GM12878 (cell line): ENCODE data around the gene FGGY. TPM values are rescaled to one million over a fixed set of nuclear protein-coding genes. Genes with fewer than 3 reads are reported as not detected.

Experiments used
- ATAC-seq: fragments of 200-7000 bp; cut with Tn5 transposase; 3 replicates; pipeline ENCODE4 v1.9.1; 2020; ENCODE audit warnings: mild to moderate bottlenecking, moderate library complexity
- BruUV-seq: library from RNA; stranded (reverse); fragments of 400-500 nt; replicated peaks from 2 replicates; lab custom pipeline; 2021; lab: Mats Ljungman, UMichigan
- CTCF ChIA-PET: fragments of 300-600 bp; sonication (Branson Sonifier 250); formaldehyde crosslinking; extraction: SDS; loops from one replicate; lab custom pipeline; 2021; ENCODE audit warnings: inconsistent platforms; lab: Yijun Ruan, JAX
- POLR2A ChIA-PET: fragments of 350-600 bp; formaldehyde crosslinking; extraction: SDS; loops from one replicate; lab custom pipeline; 2021; ENCODE audit warnings: inconsistent platforms; lab: Charles Lee
- RAD21 ChIA-PET: fragments of 300-600 bp; sonication (Branson Sonifier 250); formaldehyde crosslinking; loops from one replicate; lab custom pipeline; 2023; ENCODE audit warnings: antibody characterized with exemption; ENCODE audit not compliant: unreplicated experiment; lab: Charles Lee
- SMC1A ChIA-PET: fragments of 300-600 bp; sonication (Branson Sonifier 250); formaldehyde crosslinking; loops from one replicate; lab custom pipeline; 2023; ENCODE audit not compliant: unreplicated experiment, uncharacterized antibody; lab: Charles Lee
- DNase-seq: peaks from one replicate; pipeline ENCODE4 v3.0.0-alpha.2; 2011; ENCODE audit warnings: low read depth, low spot score
- FAIRE-seq: peaks from 3 replicates; lab custom pipeline; 2011; peaks lifted over from hg19 to GRCh38; lab: Jason Lieb, UNC
- H2AFZ ChIP-seq: 2 replicates; pipeline ENCODE4 v1.6.0; 2011; ENCODE audit warnings: low read depth, low read length, control low read depth; ENCODE audit not compliant: control insufficient read depth
- H3K27ac ChIP-seq: 2 replicates; pipeline ENCODE4 v1.5.1; 2011; ENCODE audit warnings: control low read depth; ENCODE audit not compliant: control insufficient read depth, insufficient read depth
- H3K27me3 ChIP-seq, 2 experiments: replicated peaks in 1 of 2; 2 replicates each; pipeline versions ENCODE4 v1.6.0 to v1.6.1; 2011; ENCODE audit warnings: low read length in 1 of 2; ENCODE audit not compliant: control insufficient read depth in 2 of 2, insufficient read depth in 2 of 2
- H3K36me3 ChIP-seq, 2 experiments: 2 replicates each; pipeline ENCODE4 v1.5.1; 2011; ENCODE audit warnings: low read length in 1 of 2; ENCODE audit not compliant: control insufficient read depth in 2 of 2, insufficient read depth in 2 of 2
- H3K4me1 ChIP-seq: 2 replicates; pipeline ENCODE4 v1.6.1; 2011; ENCODE audit warnings: mild to moderate bottlenecking, low read length, moderate library complexity, mixed read lengths; ENCODE audit not compliant: control insufficient read depth, insufficient read depth
- H3K4me2 ChIP-seq: 2 replicates; pipeline ENCODE4 v1.6.0; 2011; ENCODE audit warnings: control low read depth; ENCODE audit not compliant: control insufficient read depth, insufficient read depth
- H3K4me3 ChIP-seq: fragments of 200-600 bp; sonication (generic); 2 replicates; pipeline ENCODE4 v1.5.1; 2016
- H3K79me2 ChIP-seq: 2 replicates; pipeline ENCODE4 v1.6.0; 2011; ENCODE audit warnings: low read length; ENCODE audit not compliant: control insufficient read depth, insufficient read depth
- H3K9ac ChIP-seq: 2 replicates; pipeline ENCODE4 v1.8.0; 2011; ENCODE audit warnings: low read length, control low read depth, mixed read lengths; ENCODE audit not compliant: control insufficient read depth, insufficient read depth
- H3K9me3 ChIP-seq: replicated peaks from 3 replicates; pipeline ENCODE4 v1.5.1; 2011; ENCODE audit warnings: mild to moderate bottlenecking, low read length; ENCODE audit not compliant: control insufficient read depth, insufficient read depth
- H4K20me1 ChIP-seq: 2 replicates; pipeline ENCODE4 v1.6.0; 2011; ENCODE audit not compliant: control insufficient read depth, insufficient read depth
- ATF3 ChIP-seq: IDR thresholded peaks from 2 replicates; pipeline ENCODE4 v1.6.1; 2011; ENCODE audit warnings: low read depth, mild to moderate bottlenecking, low read length, moderate library complexity, borderline replicate concordance; ENCODE audit errors: extremely low read depth
- BMI1 ChIP-seq: fragments of 450-650 bp; IDR thresholded peaks from 2 replicates; pipeline ENCODE4 v1.6.1; 2016; ENCODE audit warnings: mild to moderate bottlenecking, moderate library complexity, borderline replicate concordance
- BRCA1 ChIP-seq: IDR thresholded peaks from 2 replicates; pipeline ENCODE4 v1.6.1; 2011; ENCODE audit warnings: low read depth, low read length, improper control_type of control experiment
- FOS ChIP-seq: IDR thresholded peaks from 3 replicates; pipeline ENCODE4 v1.6.1; 2011; ENCODE audit warnings: borderline replicate concordance; ENCODE audit not compliant: insufficient read length; ENCODE audit errors: extremely low read depth
- GABPA ChIP-seq: IDR thresholded peaks from 2 replicates; pipeline ENCODE4 v1.6.1; 2014; ENCODE audit warnings: antibody characterized with exemption, low read depth, mild to moderate bottlenecking, inconsistent platforms
- HDAC2 ChIP-seq: fragments of 200-600 bp; sonication (generic); IDR thresholded peaks from 2 replicates; pipeline ENCODE4 v1.6.1; 2017
- JUND ChIP-seq: IDR thresholded peaks from 2 replicates; pipeline ENCODE4 v1.6.1; 2012; ENCODE audit warnings: low read depth, mild to moderate bottlenecking, low read length, improper control_type of control experiment, moderate library complexity
- MYC ChIP-seq: IDR thresholded peaks from 2 replicates; pipeline ENCODE4 v1.6.1; 2011; ENCODE audit warnings: mild to moderate bottlenecking, low read length, moderate library complexity, inconsistent platforms; ENCODE audit not compliant: insufficient read depth, insufficient replicate concordance, insufficient read length, severe bottlenecking
- RCOR1 ChIP-seq: conservative IDR thresholded peaks from 2 replicates; pipeline ENCODE4 v1.6.1; 2012; ENCODE audit warnings: low read depth, low read length, improper control_type of control experiment
- SKIL ChIP-seq: fragments of 450-650 bp; IDR thresholded peaks from 2 replicates; pipeline ENCODE4 v1.6.1; 2017; ENCODE audit warnings: mild to moderate bottlenecking, low read depth, inconsistent platforms; ENCODE audit not compliant: poor library complexity, severe bottlenecking
- SMAD1 ChIP-seq: fragments of 450-650 bp; IDR thresholded peaks from 2 replicates; pipeline ENCODE4 v1.6.1; 2018; ENCODE audit warnings: mild to moderate bottlenecking, low read depth; ENCODE audit not compliant: partially characterized antibody
- WGBS: methylation state at CpG from one replicate; pipeline ENCODE4 v1.1.6; 2016; ENCODE audit warnings: low lambda C conversion rate; ENCODE audit not compliant: insufficient replicate concordance, insufficient coverage; ENCODE audit errors: missing lambda C conversion rate; 5-methylcytosine and 5-hydroxymethylcytosine counted together
- in situ Hi-C: fragments of 300-500 bp; cut with MboI; formaldehyde crosslinking; loops from 9 replicates; pipeline ENCODE4 v1.14.3; 2018; ENCODE audit warnings: mixed read lengths
- intact Hi-C: fragments of 100-400 bp; cut with micrococcal nuclease; formaldehyde crosslinking; loops from one replicate; pipeline ENCODE4 v1.14.2; 2022; ENCODE audit not compliant: unreplicated experiment
- polyA plus RNA-seq, 11 experiments: library from polyadenylated mRNA; depleted of rRNA in 4 of 11; unstranded in 6 of 11; stranded (reverse) in 5 of 11; fragments of >200 nt; fragmentation: Nextera tagmentation in 4 of 11; fragmentation: Illumina TruSeq in 1 of 11; extraction: Ambion mirVana in 4 of 11; extraction: Trizol in 1 of 11; gene quantifications; 1 replicate in 1 of 11; 2 replicates in 10 of 11; pipeline versions ENCODE4 v1.2.1 to v1.2.3, GENCODE V29; 2011 to 2016; ENCODE audit warnings: inconsistent platforms in 2 of 11, missing spikeins in 2 of 11, low read depth in 1 of 11
- total RNA-seq, 4 experiments: library from RNA; depleted of rRNA in 3 of 4; stranded (reverse); fragments of >200 nt in 3 of 4; fragmentation: Illumina TruSeq in 1 of 4; extraction: Trizol in 1 of 4; gene quantifications; 2 replicates each; pipeline versions ENCODE4 v1.2.1 to v1.2.3, GENCODE V29; 2013 to 2021

The FGGY gene
- total and polyA plus RNA-seq, 10 of the 15 experiments (the other 5 are each of a cell fraction or from before 2014, with no cell fraction given): 6.2 to 11.9 (median 7.5) TPM

GRCh38 chr1:59510249-59510648 lies 213.4 kb downstream of the FGGY start:
- CTCF ChIA-PET: no interaction called here
- Histone ChIP-seq H3K4me3 (no peak overlapping the region), H3K27me3 (no peaks in the 10 kb centered on the region), H4K20me1 (no peaks in the 10 kb centered on the region), H2AFZ (no peak overlapping the region), H3K79me2 (no peaks in the 10 kb centered on the region), H3K36me3 (no peaks in the 10 kb centered on the region), H3K9ac (no peak overlapping the region), H3K9me3 (no peaks in the 10 kb centered on the region; the same call in 2 of the 3 replicates), H3K27ac (no peak overlapping the region), H3K4me2 (no peak overlapping the region), H3K4me1 (no peaks in the 10 kb centered on the region; the same call in 1 of the 2 replicates)
- 90% methylated on average over 1 of the region's 1 CpG for WGBS
- POLR2A ChIA-PET: no interaction called here
- intact Hi-C loops (no loop called here), in situ Hi-C loops (no loop called here)
- SMC1A ChIA-PET: no interaction called here
- BruUV-seq: no TSS peak
- DNase-seq: no peak
- no peak for TF ChIP-seq HDAC2
- TF ChIP-seq FOS: no peak
- no peak for TF ChIP-seq BRCA1
- TF ChIP-seq JUND: no peak
- no peak for TF ChIP-seq MYC
- TF ChIP-seq SMAD1: no peak
- no peak for TF ChIP-seq GABPA
- no peak for TF ChIP-seq RCOR1
- TF ChIP-seq ATF3: no peak
- no peak for TF ChIP-seq BMI1
- TF ChIP-seq SKIL: no peak
- no peak for FAIRE-seq
- RAD21 ChIA-PET: no interaction called here
- no peak for ATAC-seq
